Kidney epithelial cell (primary cell): ENCODE data around the gene CADPS. TPM values are rescaled to one million over a fixed set of nuclear protein-coding genes. Genes with fewer than 3 reads are reported as not detected.

Experiments
- DNase-seq: peaks from one replicate; pipeline ENCODE4 v3.0.0-alpha.2; 2010; ENCODE audit warnings: low read depth
- H3K27me3 ChIP-seq: 2 replicates; pipeline ENCODE4 v1.6.0; 2011; ENCODE audit warnings: low read length; ENCODE audit not compliant: control insufficient read depth, insufficient read depth
- H3K36me3 ChIP-seq: 2 replicates; pipeline ENCODE4 v1.5.1; 2011; ENCODE audit warnings: low read length; ENCODE audit not compliant: control insufficient read depth, insufficient read depth
- H3K4me3 ChIP-seq: 2 replicates; pipeline ENCODE4 v1.5.1; 2011; ENCODE audit warnings: low read depth, mild to moderate bottlenecking, control low read depth, low read length
- CTCF ChIP-seq: IDR thresholded peaks from 2 replicates; pipeline ENCODE4 v1.5.1; 2011; ENCODE audit warnings: mild to moderate bottlenecking, moderate library complexity, low read length, control low read depth, inconsistent platforms; ENCODE audit not compliant: insufficient read depth, poor library complexity, severe bottlenecking
- total RNA-seq: library from RNA; depleted of rRNA; stranded (reverse); fragments of >200 nt; gene quantifications from 2 replicates; pipeline ENCODE4 v1.2.3, GENCODE V29; 2015

CADPS gene
- total RNA-seq, 1 donor from 2014 or later = 0.08 TPM

- no peak for DNase-seq
- Histone ChIP-seq H3K27me3 (peaks cover 97% of the 10 kb centered on the region), H3K4me3 (no peak overlapping the region), H3K36me3 (no peaks in the 10 kb centered on the region)
- TF ChIP-seq CTCF = no peak
Observed at GRCh38 chr3:62371720-62372591, 503.3 kb downstream of the CADPS start.

GRCh38 chr3:62370858-62371719 lies 504.1 kb downstream of the CADPS start:
- Histone ChIP-seq H3K27me3 (peaks cover 97% of the 10 kb centered on the region), H3K36me3 (no peaks in the 10 kb centered on the region), H3K4me3 (no peak overlapping the region)
- no peak for DNase-seq
- TF ChIP-seq CTCF = no peak

- Histone ChIP-seq H3K36me3 (no peaks in the 10 kb centered on the region), H3K27me3 (peaks cover 97% of the 10 kb centered on the region), H3K4me3 (no peak overlapping the region)
- DNase-seq = no peak
- TF ChIP-seq CTCF = no peak
Observed at GRCh38 chr3:62370112-62370857, 504.9 kb downstream of the CADPS start.

GRCh38 chr3:62369476-62369743 lies 505.8 kb downstream of the CADPS start:
- no peak for TF ChIP-seq CTCF
- H3K27me3 ChIP-seq = peaks cover 93% of the 10 kb centered on the region
- H3K36me3 ChIP-seq = no peaks in the 10 kb centered on the region
- H3K4me3 ChIP-seq = no peak overlapping the region
- no peak for DNase-seq

GRCh38 chr3:62368705-62369475 lies 506.3 kb downstream of the CADPS start:
- no peak for DNase-seq
- Histone ChIP-seq H3K27me3 (peaks cover 88% of the 10 kb centered on the region), H3K4me3 (no peak overlapping the region), H3K36me3 (no peaks in the 10 kb centered on the region)
- TF ChIP-seq CTCF = peak; percentile 14
